PC-3 (cell line): Measurements from ENCODE around the gene LDLRAD1. TPM values are rescaled to one million over a fixed set of nuclear protein-coding genes. Genes with fewer than 3 reads are reported as not detected.

Source experiments
- ATAC-seq: fragments of 200-7000 bp; cut with Tn5 transposase; 2 replicates; pipeline ENCODE4 v1.9.1; 2020; ENCODE audit warnings: mild to moderate bottlenecking, moderate library complexity
- BruUV-seq: library from RNA; stranded (reverse); fragments of 400-500 nt; replicated peaks from 2 replicates; lab custom pipeline; 2021; lab: Mats Ljungman, UMichigan
- CTCF ChIA-PET: fragments of 300-600 bp; sonication (Branson Sonifier 250); formaldehyde crosslinking; loops from one replicate; lab custom pipeline; 2022; ENCODE audit warnings: antibody characterized with exemption; lab: Charles Lee
- POLR2A ChIA-PET: fragments of 300-600 bp; sonication (Branson Sonifier 250); formaldehyde crosslinking; loops from one replicate; lab custom pipeline; 2022; ENCODE audit warnings: antibody characterized with exemption; ENCODE audit not compliant: unreplicated experiment; lab: Charles Lee
- DNase-seq: peaks from one replicate; pipeline ENCODE4 v3.0.0-alpha.2; 2015
- H2AFZ ChIP-seq: fragments of 300-600 bp; sonication (generic); 2 replicates; pipeline ENCODE4 v1.6.0; 2016; ENCODE audit warnings: antibody characterized with exemption, low read length
- H3F3A ChIP-seq: fragments of 300-600 bp; sonication (generic); one replicate; pipeline ENCODE4 v1.6.0; 2017; ENCODE audit warnings: antibody characterized with exemption, low read length, control low read depth, mild to moderate bottlenecking; ENCODE audit not compliant: unreplicated experiment
- H3K27ac ChIP-seq: fragments of 300-600 bp; sonication (generic); 2 replicates; pipeline ENCODE4 v1.5.1; 2016; ENCODE audit warnings: mild to moderate bottlenecking, low read length
- H3K27me3 ChIP-seq: fragments of 300-600 bp; sonication (generic); 2 replicates; pipeline ENCODE4 v1.6.1; 2016; ENCODE audit warnings: low read length, mixed read lengths
- H3K36me3 ChIP-seq: fragments of 300-600 bp; sonication (generic); 2 replicates; pipeline ENCODE4 v1.6.1; 2016; ENCODE audit warnings: low read depth, mixed run types, low read length, mixed read lengths
- H3K4me1 ChIP-seq: fragments of 300-600 bp; sonication (generic); 2 replicates; pipeline ENCODE4 v1.5.1; 2016; ENCODE audit warnings: low read length; ENCODE audit not compliant: insufficient read depth
- H3K4me2 ChIP-seq: fragments of 300-600 bp; sonication (generic); 2 replicates; pipeline ENCODE4 v1.6.0; 2016; ENCODE audit warnings: low read length
- H3K4me3 ChIP-seq: fragments of 300-600 bp; sonication (generic); 2 replicates; pipeline ENCODE4 v1.5.1; 2016; ENCODE audit warnings: mild to moderate bottlenecking, low read length, mixed read lengths
- H3K79me2 ChIP-seq: fragments of 300-600 bp; sonication (generic); 2 replicates; pipeline ENCODE4 v1.6.1; 2017; ENCODE audit warnings: low read length, mixed read lengths
- H3K9ac ChIP-seq: fragments of 300-600 bp; sonication (generic); 2 replicates; pipeline ENCODE4 v1.6.0; 2016; ENCODE audit warnings: mild to moderate bottlenecking, low read length
- H3K9me2 ChIP-seq: fragments of 300-600 bp; sonication (generic); replicated peaks from 2 replicates; pipeline ENCODE4 v1.6.1; 2016; ENCODE audit warnings: mixed run types, low read length, mixed read lengths
- H3K9me3 ChIP-seq: fragments of 300-600 bp; sonication (generic); 2 replicates; pipeline ENCODE4 v1.6.1; 2016; ENCODE audit warnings: low read length, mixed read lengths
- H4K20me1 ChIP-seq: fragments of 300-600 bp; sonication (generic); 2 replicates; pipeline ENCODE4 v1.6.1; 2016; ENCODE audit warnings: low read length, mixed read lengths
- CTCF ChIP-seq: fragments of 300-600 bp; sonication (generic); conservative IDR thresholded peaks from 2 replicates; pipeline ENCODE4 v1.5.1; 2017; ENCODE audit warnings: antibody characterized with exemption, low read depth, mild to moderate bottlenecking, low read length
- EZH2 ChIP-seq: fragments of 300-600 bp; sonication (generic); IDR thresholded peaks from one replicate; pipeline ENCODE4 v1.6.1; 2017; ENCODE audit warnings: antibody characterized with exemption, mild to moderate bottlenecking, low read length; ENCODE audit not compliant: unreplicated experiment
- EZH2phosphoT487 ChIP-seq: fragments of 300-600 bp; sonication (generic); IDR thresholded peaks from 2 replicates; pipeline ENCODE4 v1.6.1; 2018; ENCODE audit warnings: mild to moderate bottlenecking, antibody characterized with exemption, low read length, borderline replicate concordance
- intact Hi-C: fragments of 100-400 bp; cut with micrococcal nuclease; formaldehyde crosslinking; loops from 2 replicates; pipeline ENCODE4 v1.9.0; 2023
- total RNA-seq: library from RNA; depleted of rRNA; stranded (reverse); fragments of >200 nt; gene quantifications from 2 replicates; pipeline ENCODE4 v1.2.3, GENCODE V29; 2014

Gene LDLRAD1
- total RNA-seq, 1 experiment from 2014 or later: not detected

GRCh38 chr1:54052934-54053744, 35.2 kb upstream of the LDLRAD1 start, which contains the start of the genes TCEANC2 and TMEM59:
Gene TCEANC2, plus strand, starts transcription at chr1:54053608. Its CDS starts 815 bp downstream, at chr1:54054423.
Gene TMEM59, minus strand, starts transcription at chr1:54053204. Its CDS starts 16 bp downstream, at chr1:54053188.
- no peaks in the 10 kb centered on the region for H3F3A ChIP-seq
- H2AFZ ChIP-seq: peak within 1 kb of the TSS; percentile 94
- ATAC-seq (peak; percentile 93), DNase-seq (peak; percentile 98)
- ChIA-PET POLR2A (interaction anchor here (0.7 kb wide), 1 partner anchor 31 kb away, joined by 3 read pairs; no protein-coding TSS in a partner anchor), CTCF (interaction anchor here (0.5 kb wide), 1 partner anchor 436 kb away, joined by 7 read pairs; no protein-coding TSS in a partner anchor)
- H3K9me2 ChIP-seq: no peaks in the 10 kb centered on the region
- no peaks in the 10 kb centered on the region for H4K20me1 ChIP-seq
- BruUV-seq: TSS peak; percentile 55
- intact Hi-C loops: loop anchor here (2.0 to 10.0 kb wide), 4 partner anchors 36 to 188 kb away; partner anchors contain the start of genes IFT25 and LRRC42
- peak within 1 kb of the TSS; percentile 38 for H3K27ac ChIP-seq
- H3K4me1 ChIP-seq: peaks cover 20% of the 10 kb centered on the region
- TF ChIP-seq EZH2 (no peak), EZH2phosphoT487 (no peak), CTCF (no peak)
- H3K79me2 ChIP-seq: peaks cover 45% of the 10 kb centered on the region
- H3K36me3 ChIP-seq: no peaks in the 10 kb centered on the region
- no peaks in the 10 kb centered on the region for H3K9me3 ChIP-seq
- H3K9ac ChIP-seq: peak within 1 kb of the TSS; percentile 79
- no peaks in the 10 kb centered on the region for H3K27me3 ChIP-seq
- peak within 1 kb of the TSS; percentile 91 for H3K4me2 ChIP-seq
- H3K4me3 ChIP-seq: peak within 1 kb of the TSS; percentile 93

GRCh38 chr1:54052431-54052933, 34.5 kb upstream of the LDLRAD1 start:
- peaks cover 52% of the 10 kb centered on the region for H3K79me2 ChIP-seq
- no peaks in the 10 kb centered on the region for H4K20me1 ChIP-seq
- no peaks in the 10 kb centered on the region for H3K9me3 ChIP-seq
- intact Hi-C loops: loop anchor here (2.0 to 10.0 kb wide), 4 partner anchors 36 to 188 kb away; partner anchors contain the start of genes IFT25 and LRRC42
- peak overlapping the region; percentile 90 for H3K4me2 ChIP-seq
- H3K9ac ChIP-seq: peak overlapping the region; percentile 70
- H3K4me1 ChIP-seq: peaks cover 26% of the 10 kb centered on the region
- H3K36me3 ChIP-seq: no peaks in the 10 kb centered on the region
- H3K9me2 ChIP-seq: no peaks in the 10 kb centered on the region
- ATAC-seq (peak; percentile 25), DNase-seq (peak; percentile 50)
- TSS peak; percentile 16 for BruUV-seq
- TF ChIP-seq CTCF (no peak), EZH2 (no peak), EZH2phosphoT487 (no peak)
- CTCF ChIA-PET: interaction anchor here (0.5 kb wide), 1 partner anchor 436 kb away, joined by 7 read pairs; no protein-coding TSS in a partner anchor
- peak overlapping the region; percentile 73 for H2AFZ ChIP-seq
- POLR2A ChIA-PET: interaction anchor here (0.7 kb wide), 1 partner anchor 32 kb away, joined by 3 read pairs; no protein-coding TSS in a partner anchor
- H3F3A ChIP-seq: no peaks in the 10 kb centered on the region
- H3K27ac ChIP-seq: peak overlapping the region; percentile 38; the same call in 1 of the 2 replicates
- no peaks in the 10 kb centered on the region for H3K27me3 ChIP-seq
- H3K4me3 ChIP-seq: peak overlapping the region; percentile 93
